ENCODE results near the gene ITPR2.

ITPR2 gene

GRCh38 chr12:26728205-26729050 is 104.6 kb downstream of the ITPR2 start:
- DNase-seq = no peak

- no peak for DNase-seq
Measured at GRCh38 chr12:26727482-26728204, 105.4 kb downstream of the ITPR2 start.

GRCh38 chr12:26726956-26727355 is 106.0 kb downstream of the ITPR2 start:
- no peak for DNase-seq

- DNase-seq = no peak
Measured at GRCh38 chr12:26725276-26725916, 107.6 kb downstream of the ITPR2 start.

GRCh38 chr12:26724309-26724702 is 108.7 kb downstream of the ITPR2 start:
- no peak for DNase-seq

- DNase-seq = no peak
Measured at GRCh38 chr12:26723379-26724308, 109.3 kb downstream of the ITPR2 start.

- DNase-seq = no peak
Measured at GRCh38 chr12:26721800-26722199, 111.2 kb downstream of the ITPR2 start.

- no peak for DNase-seq
Measured at GRCh38 chr12:26719852-26720251, 113.1 kb downstream of the ITPR2 start.

GRCh38 chr12:26717757-26718156 is 115.2 kb downstream of the ITPR2 start:
- DNase-seq = no peak

GRCh38 chr12:26715232-26715631 is 117.8 kb downstream of the ITPR2 start:
- DNase-seq = no peak

GRCh38 chr12:26713885-26714383 is 119.1 kb downstream of the ITPR2 start:
- no peak for DNase-seq

- DNase-seq = no peak
Measured at GRCh38 chr12:26712892-26713291, 120.1 kb downstream of the ITPR2 start.

GRCh38 chr12:26711569-26711968 is 121.4 kb downstream of the ITPR2 start:
- no peak for DNase-seq

- no peak for DNase-seq
Measured at GRCh38 chr12:26711072-26711471, 121.9 kb downstream of the ITPR2 start.

- no peak for DNase-seq
Measured at GRCh38 chr12:26705851-26706250, 127.1 kb downstream of the ITPR2 start.

- no peak for DNase-seq
Measured at GRCh38 chr12:26704684-26705460, 128.1 kb downstream of the ITPR2 start.

GRCh38 chr12:26704214-26704613 is 128.8 kb downstream of the ITPR2 start:
- DNase-seq = no peak

GRCh38 chr12:26702741-26703140 is 130.3 kb downstream of the ITPR2 start:
- no peak for DNase-seq

GRCh38 chr12:26701604-26702215 is 131.3 kb downstream of the ITPR2 start:
- peak in 1 of 2 donors; percentile 38 for DNase-seq

- no peak for DNase-seq
Measured at GRCh38 chr12:26700430-26700829, 132.6 kb downstream of the ITPR2 start.

- no peak for DNase-seq
Measured at GRCh38 chr12:26699237-26699636, 133.8 kb downstream of the ITPR2 start.

Data from CD4-positive, alpha-beta T cell treated with Interferon alpha-2 for 1 hour (primary cell).